Measurements from ENCODE around the gene MBD3L4.

- no peak for TF ChIP-seq CTCF (IDR thresholded peaks at IDR 0.05; ENCODE audit: low read depth, low read length, poor library complexity, severe bottlenecking)
- no peak for TF ChIP-seq EZH2phosphoT487 (IDR thresholded peaks at IDR 0.05; ENCODE audit: borderline replicate concordance, low read length)
These were observed 44.9 kb downstream of the MBD3L4 start for GRCh38 chr19:6995054-6995453.
